HepG2 (cell line): Measurements from ENCODE around the gene LUZP2. TPM values are rescaled to one million over a fixed set of nuclear protein-coding genes. Genes with fewer than 3 reads are reported as not detected.
A peak's percentile ranks its signal among the peaks of the same experiment; 100 is the strongest.

Experiments
- ATAC-seq: fragments of 200-7000 bp; cut with Tn5 transposase; 3 replicates; pipeline ENCODE4 v1.9.1; 2020; ENCODE audit warnings: mild to moderate bottlenecking, moderate library complexity
- BruUV-seq: library from RNA; stranded (reverse); fragments of 400-500 nt; replicated peaks from 2 replicates; lab custom pipeline; 2021; lab: Mats Ljungman, UMichigan
- CTCF ChIA-PET: fragments of 300-600 bp; formaldehyde crosslinking; extraction: SDS; loops from one replicate; lab custom pipeline; 2021; ENCODE audit warnings: low total read pairs, inconsistent platforms, low intra/inter-chr PET ratio; lab: Yijun Ruan, JAX
- POLR2A ChIA-PET: fragments of 350-600 bp; sonication (Branson Sonifier 250); formaldehyde crosslinking; loops from one replicate; lab custom pipeline; 2020; ENCODE audit warnings: antibody characterized with exemption, inconsistent platforms; lab: Yijun Ruan, JAX
- DNase-seq: peaks from one replicate; pipeline ENCODE4 v3.0.0-alpha.2; 2015; ENCODE audit warnings: low spot score
- FAIRE-seq: peaks from 3 replicates; lab custom pipeline; 2011; peaks lifted over from hg19 to GRCh38; lab: Jason Lieb, UNC
- H2AFZ ChIP-seq: one replicate; pipeline ENCODE4 v1.6.1; 2011; ENCODE audit warnings: low read length, inconsistent platforms
- H3K27ac ChIP-seq: fragments of 300-600 bp; 3 replicates; pipeline ENCODE4 v1.8.0; 2011; ENCODE audit warnings: mixed run types, mild to moderate bottlenecking, mixed read lengths, low read length, inconsistent platforms; ENCODE audit not compliant: insufficient read depth; ENCODE audit errors: extremely low read length
- H3K27me3 ChIP-seq, 2 experiments: fragments of 200-600 bp in 1 of 2; 2 replicates in 1 of 2; 3 replicates in 1 of 2; pipeline versions ENCODE4 v1.6.0 to v1.8.0; 2011; ENCODE audit warnings: low read length in 2 of 2, mild to moderate bottlenecking in 2 of 2, moderate library complexity in 2 of 2, inconsistent platforms in 1 of 2; ENCODE audit not compliant: insufficient read depth in 2 of 2, control insufficient read depth in 1 of 2
- H3K36me3 ChIP-seq, 2 experiments: fragments of 200-600 bp in 1 of 2; replicated peaks in 1 of 2; 2 replicates in 1 of 2; 3 replicates in 1 of 2; pipeline versions ENCODE4 v1.5.1 to v1.8.0; 2011; ENCODE audit warnings: low read length in 2 of 2, inconsistent platforms in 1 of 2; ENCODE audit not compliant: insufficient read depth in 2 of 2, control insufficient read depth in 1 of 2
- H3K4me1 ChIP-seq: 2 replicates; pipeline ENCODE4 v1.5.1; 2012; ENCODE audit warnings: low read length, inconsistent platforms; ENCODE audit not compliant: insufficient read depth
- H3K4me2 ChIP-seq: 2 replicates; pipeline ENCODE4 v1.6.0; 2011; ENCODE audit warnings: low read depth, low read length, inconsistent platforms
- H3K4me3 ChIP-seq, 3 experiments: fragments of 200-600 bp in 1 of 3; sonication (generic), shearing (Covaris generic) in 1 of 3; replicated peaks in 1 of 3; 2 replicates each; pipeline ENCODE4 v1.5.1; 2011 to 2016; ENCODE audit warnings: low read length in 3 of 3, inconsistent platforms in 2 of 3, low read depth in 2 of 3, mild to moderate bottlenecking in 2 of 3, control low read depth in 1 of 3, mixed read lengths in 1 of 3; ENCODE audit not compliant: insufficient read depth in 1 of 3
- H3K79me2 ChIP-seq: one replicate; pipeline ENCODE4 v1.6.1; 2011; ENCODE audit warnings: low read length, inconsistent platforms; ENCODE audit not compliant: insufficient read depth
- H3K9ac ChIP-seq: 2 replicates; pipeline ENCODE4 v1.6.0; 2011; ENCODE audit warnings: mild to moderate bottlenecking, low read depth, low read length, inconsistent platforms; ENCODE audit not compliant: insufficient read depth
- H3K9me3 ChIP-seq: 2 replicates; pipeline ENCODE4 v1.5.1; 2012; ENCODE audit warnings: mild to moderate bottlenecking, low read length
- H4K20me1 ChIP-seq: 2 replicates; pipeline ENCODE4 v1.6.0; 2011; ENCODE audit warnings: inconsistent platforms, mild to moderate bottlenecking, low read length, moderate library complexity; ENCODE audit not compliant: insufficient read depth
- FLYWCH1 ChIP-seq: sonication (generic); formaldehyde crosslinking; IDR thresholded peaks from 2 replicates; pipeline ENCODE4 v1.8.1; 2023; ENCODE audit warnings: mild to moderate bottlenecking, missing genetic modification reagents
- HHEX ChIP-seq: IDR thresholded peaks from 2 replicates; pipeline ENCODE4 v1.6.1; 2016; ENCODE audit warnings: control low read depth
- RBFOX2 ChIP-seq: fragments of 200-400 bp; formaldehyde crosslinking; IDR thresholded peaks from 2 replicates; pipeline ENCODE4 v1.6.1; 2017; ENCODE audit warnings: low read depth, mild to moderate bottlenecking, low read length
- TEAD2 ChIP-seq: sonication (generic); formaldehyde crosslinking; IDR thresholded peaks from 2 replicates; pipeline ENCODE4 v1.9.0; 2021; ENCODE audit warnings: missing genetic modification reagents
- ZNF557 ChIP-seq: sonication (generic); formaldehyde crosslinking; IDR thresholded peaks from 2 replicates; pipeline ENCODE4 v1.4.0; 2020; ENCODE audit warnings: missing genetic modification reagents
- WGBS: methylation state at CpG from one replicate; pipeline ENCODE4 v1.1.6; 2017; ENCODE audit warnings: low lambda C conversion rate; 5-methylcytosine and 5-hydroxymethylcytosine counted together
- in situ Hi-C: cut with HindIII; loops from 2 replicates; pipeline ENCODE4 v1.10.0; 2017; ENCODE audit warnings: low pct_unique_long_range_greater_than_20kb; ENCODE audit not compliant: extremely low pct_ligation_motif_present
- intact Hi-C: fragments of 100-400 bp; cut with micrococcal nuclease; formaldehyde crosslinking; loops from one replicate; pipeline ENCODE4 v1.10.0; 2022; ENCODE audit not compliant: unreplicated experiment
- polyA plus RNA-seq, 8 experiments: library from polyadenylated mRNA; depleted of rRNA in 3 of 8; stranded (reverse) in 7 of 8; unstranded in 1 of 8; fragments of >200 nt; fragmentation: Illumina TruSeq in 4 of 8; extraction: Trizol in 4 of 8; gene quantifications; 2 replicates each; pipeline versions ENCODE4 v1.2.1 to v1.2.3, GENCODE V29; 2011 to 2016; ENCODE audit warnings: low read depth in 4 of 8, missing spikeins in 1 of 8, mixed read lengths in 1 of 8; ENCODE audit not compliant: insufficient read depth in 1 of 8
- total RNA-seq, 5 experiments: library from RNA; depleted of rRNA; stranded (reverse); fragments of >200 nt; fragmentation: Illumina TruSeq; extraction: Trizol; gene quantifications; 2 replicates each; pipeline ENCODE4 v1.2.3, GENCODE V29; 2016; ENCODE audit warnings: low read depth in 1 of 5
- TF ChIP-seq, protein P1 (sequence below): sonication (generic); formaldehyde crosslinking; IDR thresholded peaks from 2 replicates; pipeline ENCODE4 v1.4.0; 2020; ENCODE audit warnings: missing genetic modification reagents
- TF ChIP-seq, protein P2 (sequence below): sonication (generic); formaldehyde crosslinking; IDR thresholded peaks from 2 replicates; pipeline ENCODE4 v1.8.0; 2022; ENCODE audit warnings: mild to moderate bottlenecking, missing genetic modification reagents, borderline replicate concordance

LUZP2 gene
- total and polyA plus RNA-seq, 2 of the 13 experiments (the other 11 are each of a cell fraction or from before 2014, with no cell fraction given) = not detected

DNA sequence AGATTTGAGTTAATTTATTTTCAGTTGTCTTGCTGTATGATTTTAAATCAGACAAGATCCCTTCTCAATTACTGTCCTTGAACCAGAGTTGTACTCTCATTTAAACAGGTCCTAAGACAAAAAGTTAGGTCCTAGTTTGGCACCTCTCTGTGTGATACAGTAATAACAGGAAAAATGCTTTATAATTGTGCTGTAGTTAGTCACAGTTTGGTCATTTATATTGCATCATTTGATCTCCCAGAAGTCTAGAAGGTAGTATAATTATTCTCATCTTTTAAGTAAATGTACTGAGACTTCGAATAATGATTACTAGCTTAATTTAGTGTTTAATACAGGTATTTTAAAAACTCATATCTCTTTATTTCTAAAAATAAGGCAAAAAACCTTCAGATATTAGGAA is 18.1 kb upstream of the LUZP2 start (continued):
- TF ChIP-seq, protein P1, sequence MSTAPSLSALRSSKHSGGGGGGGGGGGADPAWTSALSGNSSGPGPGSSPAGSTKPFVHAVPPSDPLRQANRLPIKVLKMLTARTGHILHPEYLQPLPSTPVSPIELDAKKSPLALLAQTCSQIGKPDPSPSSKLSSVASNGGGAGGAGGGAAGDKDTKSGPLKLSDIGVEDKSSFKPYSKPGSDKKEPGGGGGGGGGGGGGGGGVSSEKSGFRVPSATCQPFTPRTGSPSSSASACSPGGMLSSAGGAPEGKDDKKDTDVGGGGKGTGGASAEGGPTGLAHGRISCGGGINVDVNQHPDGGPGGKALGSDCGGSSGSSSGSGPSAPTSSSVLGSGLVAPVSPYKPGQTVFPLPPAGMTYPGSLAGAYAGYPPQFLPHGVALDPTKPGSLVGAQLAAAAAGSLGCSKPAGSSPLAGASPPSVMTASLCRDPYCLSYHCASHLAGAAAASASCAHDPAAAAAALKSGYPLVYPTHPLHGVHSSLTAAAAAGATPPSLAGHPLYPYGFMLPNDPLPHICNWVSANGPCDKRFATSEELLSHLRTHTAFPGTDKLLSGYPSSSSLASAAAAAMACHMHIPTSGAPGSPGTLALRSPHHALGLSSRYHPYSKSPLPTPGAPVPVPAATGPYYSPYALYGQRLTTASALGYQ (CRISPR knock-in tag) = no peak
- TF ChIP-seq RBFOX2 = no peak
- no peak for TF ChIP-seq ZNF557

DNA sequence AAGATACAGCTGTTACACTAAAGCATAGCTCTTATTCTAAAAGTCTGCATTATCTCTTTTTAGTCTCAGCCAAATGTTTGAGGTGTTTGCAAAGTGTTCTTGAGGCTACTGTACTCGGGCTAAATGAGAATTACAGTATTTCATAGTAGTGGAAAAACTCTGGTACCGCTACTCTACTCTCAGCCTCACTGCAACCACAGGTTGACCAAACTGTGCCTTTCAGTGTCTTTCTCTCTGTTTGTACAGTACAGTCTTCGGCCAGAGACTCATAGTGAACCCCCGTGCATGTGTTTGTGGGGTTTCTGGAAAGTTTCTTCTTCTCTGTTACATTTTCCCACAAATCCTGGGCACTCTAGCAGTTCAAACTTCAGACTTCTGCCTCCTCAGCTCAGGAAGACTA is 7.4 kb upstream of the LUZP2 start:
- BruUV-seq = no TSS peak
- no peaks in the 10 kb centered on the region for H4K20me1 ChIP-seq
- H3K27ac ChIP-seq = no peak overlapping the region
- CTCF ChIA-PET = no interaction called here
- intact Hi-C loops = no loop called here
- no peaks in the 10 kb centered on the region for H3K9me3 ChIP-seq
- H3K36me3 ChIP-seq = no peaks in the 10 kb centered on the region
- no peaks in the 10 kb centered on the region; a peak in 1 of 5 replicates for H3K27me3 ChIP-seq
- H3K4me1 ChIP-seq = no peaks in the 10 kb centered on the region
- POLR2A ChIA-PET = no interaction called here
- no peak overlapping the region for H2AFZ ChIP-seq
- no peak for FAIRE-seq
- peak; percentile 35; the same call in 1 of the 3 replicates for ATAC-seq
- H3K9ac ChIP-seq = no peak overlapping the region
- in situ Hi-C loops = no loop called here
- H3K4me3 ChIP-seq = no peak overlapping the region
- no peaks in the 10 kb centered on the region for H3K79me2 ChIP-seq
- no peak for DNase-seq
- H3K4me2 ChIP-seq = no peak overlapping the region
- 2% methylated on average over 4 of the region's 4 CpGs for WGBS
- TF ChIP-seq, protein P2, sequence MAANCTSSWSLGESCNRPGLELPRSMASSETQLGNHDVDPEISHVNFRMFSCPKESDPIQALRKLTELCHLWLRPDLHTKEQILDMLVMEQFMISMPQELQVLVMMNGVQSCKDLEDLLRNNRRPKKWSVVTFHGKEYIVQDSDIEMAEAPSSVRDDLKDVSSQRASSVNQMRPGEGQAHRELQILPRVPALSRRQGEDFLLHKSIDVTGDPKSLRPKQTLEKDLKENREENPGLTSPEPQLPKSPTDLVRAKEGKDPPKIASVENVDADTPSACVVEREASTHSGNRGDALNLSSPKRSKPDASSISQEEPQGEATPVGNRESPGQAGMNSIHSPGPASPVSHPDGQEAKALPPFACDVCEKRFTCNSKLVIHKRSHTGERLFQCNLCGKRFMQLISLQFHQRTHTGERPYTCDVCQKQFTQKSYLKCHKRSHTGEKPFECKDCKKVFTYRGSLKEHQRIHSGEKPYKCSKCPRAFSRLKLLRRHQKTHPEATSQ (CRISPR knock-in tag) = no peak
- no peak for TF ChIP-seq TEAD2 (CRISPR knock-in tag)
- TF ChIP-seq HHEX (CRISPR knock-in tag) = no peak
- no peak for TF ChIP-seq FLYWCH1 (CRISPR knock-in tag)
